NCI-H748 (cell line): ENCODE results near the gene PLEKHG5.
"Not testable (repeated sequence)": the region's sequence is repeated elsewhere in the genome, so short reads cannot be mapped to it uniquely, and the experiment has no call there.

ENCODE experiments used
- DNase-seq: peaks from one replicate; lab custom pipeline; 2025; ENCODE audit not compliant: unreplicated experiment; lab: John Stamatoyannopoulos, UW

PLEKHG5 gene

GRCh38 chr1:6447818-6448748 is 43.4 kb downstream of the PLEKHG5 start:
- DNase-seq = peak; percentile 91

- peak; percentile 67 for DNase-seq
These were observed 44.2 kb downstream of the PLEKHG5 start for GRCh38 chr1:6447016-6447817.

DNA sequence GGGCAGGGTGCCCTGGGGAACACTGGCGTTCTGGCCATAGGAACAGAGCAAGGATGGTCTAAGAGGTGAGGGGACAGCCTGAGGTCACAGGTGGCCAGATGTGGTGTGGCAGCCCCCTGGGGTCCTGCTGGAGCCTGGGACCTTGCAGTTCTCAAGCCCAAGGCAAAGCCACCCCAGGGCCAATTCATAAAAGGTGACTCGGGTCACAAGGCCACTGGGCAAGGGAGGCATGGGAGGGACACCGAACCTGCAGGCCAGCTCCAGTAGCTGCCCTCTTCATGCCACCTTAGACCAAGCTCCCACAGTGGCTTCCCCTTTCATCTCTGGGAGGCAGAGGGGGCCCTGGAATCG is 44.8 kb downstream of the PLEKHG5 start:
- DNase-seq = no peak

DNA sequence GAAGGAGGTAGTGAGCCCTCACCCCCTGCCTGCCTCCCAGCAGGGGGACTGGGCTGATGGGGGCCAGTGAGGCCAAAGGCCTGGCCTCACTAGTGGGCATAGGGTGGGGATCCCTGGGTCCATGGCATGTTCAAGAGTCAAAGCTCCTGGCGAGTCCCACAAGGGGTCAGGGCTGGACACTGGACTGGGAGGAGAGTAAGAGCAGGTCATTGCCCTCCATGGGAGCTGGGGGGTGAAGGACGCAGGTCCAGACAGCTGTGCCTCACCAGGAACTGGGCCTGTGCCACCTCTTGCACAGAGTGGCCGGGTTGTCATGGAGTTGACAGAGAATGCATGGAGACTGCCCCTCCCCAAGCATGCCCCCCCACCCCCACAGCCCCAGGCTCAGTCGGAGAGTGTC is 45.5 kb downstream of the PLEKHG5 start:
- not testable (repeated sequence) for DNase-seq

- DNase-seq = peak; percentile 3
These were observed 46.3 kb downstream of the PLEKHG5 start for GRCh38 chr1:6445062-6445763.

- DNase-seq = no peak
These were observed 47.1 kb downstream of the PLEKHG5 start for GRCh38 chr1:6444377-6444776.

- no peak for DNase-seq
These were observed 47.9 kb downstream of the PLEKHG5 start for GRCh38 chr1:6443339-6444115.

DNA sequence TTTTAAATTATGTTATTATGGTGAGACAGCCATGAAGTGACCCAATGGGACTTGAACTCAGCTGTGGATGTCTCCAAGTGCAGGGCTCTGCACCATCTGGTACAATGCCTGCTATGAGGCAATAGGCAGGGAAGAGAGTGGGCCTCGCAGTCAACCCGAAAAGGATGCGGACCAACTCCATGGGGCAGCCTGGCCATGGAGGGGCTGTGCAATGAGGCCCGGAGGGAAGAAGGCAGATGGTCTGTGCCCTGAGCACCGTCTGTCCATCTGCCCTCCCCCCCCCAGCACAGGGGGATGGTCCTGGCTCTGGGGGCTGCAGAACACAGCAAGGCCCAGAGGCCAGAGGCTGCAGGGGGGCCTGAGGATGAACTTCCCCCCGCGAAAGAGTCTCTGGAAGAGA is 49.9 kb downstream of the PLEKHG5 start:
- no peak for DNase-seq

- DNase-seq = peak; percentile 65
These were observed 51.0 kb downstream of the PLEKHG5 start for GRCh38 chr1:6440198-6441126.

DNA sequence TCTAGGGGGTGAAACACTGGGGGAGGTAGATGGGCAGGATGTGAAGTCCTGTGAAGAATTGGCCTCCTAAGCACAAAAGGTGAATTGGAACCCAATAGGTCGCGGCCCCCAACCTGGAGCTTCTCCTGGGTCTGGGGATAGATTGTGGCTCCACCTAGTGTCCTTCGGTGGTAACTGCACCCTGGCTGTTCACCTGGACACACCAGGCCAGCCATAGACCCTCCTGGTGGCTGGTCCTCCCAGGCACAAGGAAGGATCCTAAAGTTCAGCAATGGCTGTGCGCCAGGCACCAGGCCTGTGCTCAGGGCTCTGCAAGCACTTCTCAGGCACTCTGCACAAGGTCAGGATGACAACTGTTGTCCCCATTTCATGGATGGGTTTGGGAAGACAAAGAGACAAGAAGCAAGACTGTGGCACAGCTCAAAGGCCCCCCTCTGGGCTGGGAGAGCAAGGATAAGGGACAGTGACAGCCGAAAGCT is 53.4 kb downstream of the PLEKHG5 start:
- DNase-seq = peak; percentile 68

- DNase-seq = not testable (repeated sequence)
These were observed 54.3 kb downstream of the PLEKHG5 start for GRCh38 chr1:6437012-6437700.

DNA sequence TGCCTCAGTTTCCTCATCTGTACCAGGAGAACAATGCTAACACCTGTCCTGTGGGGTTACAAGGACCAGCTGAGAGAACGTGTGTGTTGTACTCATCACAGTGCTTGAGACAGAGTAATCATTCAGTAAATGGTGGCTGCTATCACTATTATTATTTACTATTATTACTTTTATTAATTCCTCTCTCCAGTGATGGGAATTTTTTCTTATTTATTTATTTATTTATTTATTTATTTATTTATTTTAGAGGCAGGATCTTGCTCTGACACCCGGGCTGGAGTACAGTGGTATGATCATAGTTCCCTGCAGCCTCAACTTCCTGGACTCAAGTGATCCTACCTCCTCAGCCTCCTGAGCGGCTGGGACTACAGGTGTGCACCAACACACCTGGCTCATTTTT is 55.2 kb downstream of the PLEKHG5 start:
- DNase-seq = not testable (repeated sequence)

- no peak for DNase-seq
These were observed 55.9 kb downstream of the PLEKHG5 start for GRCh38 chr1:6435547-6435946.

DNA sequence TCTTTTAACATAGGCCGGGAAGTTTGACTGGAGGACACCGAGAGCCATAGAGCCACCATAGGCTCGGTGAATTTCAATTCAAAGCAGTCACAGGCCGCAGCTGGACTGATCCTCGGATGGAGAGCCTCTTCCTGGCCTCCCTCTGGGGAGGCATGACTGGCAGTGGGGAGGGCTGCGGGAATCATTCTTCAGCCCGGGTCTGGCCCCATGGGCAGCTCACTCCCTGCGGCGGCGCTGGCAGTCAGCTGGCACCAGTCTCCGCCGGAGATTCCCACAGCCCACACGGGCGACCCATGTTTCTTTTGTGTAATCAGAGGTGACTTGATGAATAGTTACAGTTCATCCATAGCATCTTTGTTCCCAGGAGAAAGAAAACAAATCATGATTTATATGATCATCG is 56.3 kb downstream of the PLEKHG5 start:
- DNase-seq = no peak

GRCh38 chr1:6434186-6434585 is 57.3 kb downstream of the PLEKHG5 start:
- no peak for DNase-seq

- DNase-seq = not testable (repeated sequence)
These were observed 59.6 kb downstream of the PLEKHG5 start for GRCh38 chr1:6431645-6432579.

GRCh38 chr1:6429660-6430411 is 61.6 kb downstream of the PLEKHG5 start:
- DNase-seq = not testable (repeated sequence)
